ENCODE measurements around the gene CDHR1.

- peak in 2 of 3 experiments; percentile 34 to 47 for TF ChIP-seq CTCF (IDR thresholded peaks at IDR 0.05)
- no peak for TF ChIP-seq POLR2A (IDR thresholded peaks at IDR 0.05)
Measured at GRCh38 chr10:84256510-84257342, 62.4 kb downstream of the CDHR1 start.
